Right lobe of liver (tissue), 4 donors: ENCODE data around the gene BRDT.

Source experiments
- POLR2A ChIP-seq: fragments of 450-650 bp; IDR thresholded peaks from one replicate; pipeline ENCODE4 v1.6.1; 2017; ENCODE audit warnings: antibody characterized with exemption, mild to moderate bottlenecking
- TF ChIP-seq, protein P1 (sequence below), 4 donors: fragments of 200-600 bp in 3 of 4; fragments of 450-650 bp in 1 of 4; IDR thresholded peaks; one replicate each; pipeline versions ENCODE4 v1.5.1 to v1.8.0; 2016 to 2022; ENCODE audit warnings: antibody characterized with exemption in 4 of 4, mild to moderate bottlenecking in 2 of 4
- donor health status: DM: no; HTN: no; CAD: no.
- donor health status: DM: no; HTN: no; CAD: no.
- donor health status: DM: no; HTN: yes; CAD: no.

DNA sequence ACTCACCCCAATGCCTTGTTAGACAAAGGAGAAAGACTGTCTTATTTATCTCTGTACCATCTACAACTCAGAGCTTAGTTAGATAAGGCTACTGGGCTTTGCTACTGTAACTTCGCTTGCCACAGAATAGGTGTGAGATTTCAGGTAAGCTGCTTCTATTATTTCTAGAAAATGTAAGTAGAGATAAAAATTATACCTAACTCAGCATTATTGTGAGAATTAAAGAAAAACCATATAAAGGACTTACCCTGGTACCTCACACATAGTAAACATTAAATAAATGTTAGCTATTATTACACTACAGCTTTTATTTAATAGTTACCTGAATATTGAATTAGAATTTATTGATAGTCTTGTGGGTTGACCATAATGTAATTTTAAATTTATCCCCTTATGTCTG lies 44.1 kb downstream of the BRDT start:
- TF ChIP-seq, protein P1, sequence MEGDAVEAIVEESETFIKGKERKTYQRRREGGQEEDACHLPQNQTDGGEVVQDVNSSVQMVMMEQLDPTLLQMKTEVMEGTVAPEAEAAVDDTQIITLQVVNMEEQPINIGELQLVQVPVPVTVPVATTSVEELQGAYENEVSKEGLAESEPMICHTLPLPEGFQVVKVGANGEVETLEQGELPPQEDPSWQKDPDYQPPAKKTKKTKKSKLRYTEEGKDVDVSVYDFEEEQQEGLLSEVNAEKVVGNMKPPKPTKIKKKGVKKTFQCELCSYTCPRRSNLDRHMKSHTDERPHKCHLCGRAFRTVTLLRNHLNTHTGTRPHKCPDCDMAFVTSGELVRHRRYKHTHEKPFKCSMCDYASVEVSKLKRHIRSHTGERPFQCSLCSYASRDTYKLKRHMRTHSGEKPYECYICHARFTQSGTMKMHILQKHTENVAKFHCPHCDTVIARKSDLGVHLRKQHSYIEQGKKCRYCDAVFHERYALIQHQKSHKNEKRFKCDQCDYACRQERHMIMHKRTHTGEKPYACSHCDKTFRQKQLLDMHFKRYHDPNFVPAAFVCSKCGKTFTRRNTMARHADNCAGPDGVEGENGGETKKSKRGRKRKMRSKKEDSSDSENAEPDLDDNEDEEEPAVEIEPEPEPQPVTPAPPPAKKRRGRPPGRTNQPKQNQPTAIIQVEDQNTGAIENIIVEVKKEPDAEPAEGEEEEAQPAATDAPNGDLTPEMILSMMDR (IDR thresholded peaks at IDR 0.05): no peak
- no peak for TF ChIP-seq POLR2A
